Frontal cortex (tissue), 4 donors: ENCODE measurements around the gene FRMPD2. TPM values are rescaled to one million over a fixed set of nuclear protein-coding genes. Genes with fewer than 3 reads are reported as not detected.
"Not testable (repeated sequence)": the region's sequence is repeated elsewhere in the genome, so short reads cannot be mapped to it uniquely, and the experiment has no call there.

ENCODE experiments used
- DNase-seq, 2 donors: peaks; one replicate each; pipeline ENCODE4 v3.0.0; 2012; ENCODE audit warnings: low spot score in 2 of 2
- FAIRE-seq: peaks from 2 replicates; lab custom pipeline; 2012; peaks lifted over from hg19 to GRCh38; lab: Jason Lieb, UNC
- total RNA-seq: library from RNA; depleted of rRNA; stranded (reverse); fragments of >200 nt; gene quantifications from one replicate; pipeline ENCODE4 v1.2.3, GENCODE V29; 2014
- donor health status: control.
- donor health status: control.
- donor health status: control.

The FRMPD2 gene
- total RNA-seq, 1 donor from 2014 or later: 3.3 TPM

DNA sequence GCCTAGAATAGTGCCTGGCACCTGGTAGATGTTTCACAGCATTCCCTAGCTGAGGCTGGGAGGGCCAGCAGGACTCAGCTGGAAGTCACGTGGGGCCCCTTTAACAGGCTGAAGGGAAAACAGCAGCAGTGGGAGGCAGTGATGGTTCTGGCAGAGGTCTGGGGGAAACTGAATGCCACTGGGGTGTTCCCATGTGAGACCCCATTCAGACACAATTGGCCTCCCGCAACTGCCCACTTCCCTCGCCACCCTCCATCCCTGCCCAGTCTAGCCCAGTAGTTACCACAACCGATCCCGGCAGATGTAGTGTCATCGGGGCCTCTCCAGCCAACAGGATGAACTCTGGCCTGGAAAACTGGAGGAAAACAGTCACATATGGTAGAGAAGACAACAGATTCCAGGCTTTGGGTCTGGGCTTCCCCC is 38.3 kb downstream of the FRMPD2 start:
- no peak for FAIRE-seq
- DNase-seq: no peak

DNA sequence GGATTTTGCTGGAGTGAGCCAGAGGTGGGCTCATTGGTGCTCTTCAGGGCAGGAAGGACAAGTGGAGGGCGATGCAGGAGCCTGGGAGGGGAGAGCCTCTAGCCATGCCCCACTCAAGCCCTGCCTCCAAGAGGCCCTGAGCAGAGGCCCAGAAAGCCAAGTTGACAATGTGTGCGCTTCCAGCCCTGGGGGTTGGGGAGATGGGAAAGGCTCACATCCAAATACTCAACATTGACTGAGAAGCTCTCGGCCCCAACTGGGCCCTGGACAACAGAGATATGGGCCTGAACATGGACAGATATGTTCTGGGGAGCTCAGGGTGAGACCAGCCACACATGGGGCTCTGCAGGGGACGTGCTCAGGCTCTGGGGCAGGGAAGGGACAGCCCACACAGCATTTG is 39.0 kb downstream of the FRMPD2 start:
- no peak for FAIRE-seq
- DNase-seq: no peak

DNA sequence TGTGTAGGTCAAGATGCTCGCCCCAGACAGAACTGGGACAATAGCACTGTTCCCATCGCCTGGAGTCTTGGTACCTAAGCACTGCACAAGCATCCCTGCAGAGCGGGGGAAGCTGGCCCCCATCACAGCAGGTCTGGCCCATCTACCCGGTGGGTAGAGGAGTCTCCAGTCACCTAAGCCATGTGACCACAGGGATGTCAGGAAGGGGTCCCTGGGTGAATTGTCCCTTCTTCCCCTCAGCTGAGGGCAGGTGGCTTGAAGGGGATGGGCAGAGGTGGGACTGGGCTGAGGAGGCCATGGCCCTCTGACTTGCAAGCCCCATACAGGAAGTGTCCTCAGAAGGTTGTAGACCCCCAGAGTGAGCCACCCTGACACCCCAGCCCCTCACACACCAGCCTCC is 39.7 kb downstream of the FRMPD2 start:
- FAIRE-seq (no peak), DNase-seq (no peak)

DNA sequence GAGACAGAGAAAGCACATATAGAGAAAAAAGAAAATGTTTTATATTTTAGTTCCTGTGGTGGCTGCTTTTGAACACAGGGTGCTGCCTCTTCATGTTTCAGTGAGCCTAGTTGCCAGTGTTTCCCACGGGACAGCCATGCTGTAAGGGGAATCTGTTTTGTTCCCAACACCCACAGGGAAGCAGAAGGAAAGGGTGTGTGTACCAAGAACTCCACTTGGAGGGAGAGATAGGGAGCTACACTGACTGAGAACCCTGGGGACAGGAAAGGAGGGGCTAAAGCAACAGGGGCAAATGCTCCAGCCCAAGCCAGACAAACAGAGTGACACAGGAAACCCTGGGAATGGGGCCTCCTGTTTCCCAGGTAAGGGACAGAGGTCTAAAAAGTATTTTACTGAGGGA is 40.2 kb downstream of the FRMPD2 start:
- no peak for DNase-seq
- FAIRE-seq: no peak

DNA sequence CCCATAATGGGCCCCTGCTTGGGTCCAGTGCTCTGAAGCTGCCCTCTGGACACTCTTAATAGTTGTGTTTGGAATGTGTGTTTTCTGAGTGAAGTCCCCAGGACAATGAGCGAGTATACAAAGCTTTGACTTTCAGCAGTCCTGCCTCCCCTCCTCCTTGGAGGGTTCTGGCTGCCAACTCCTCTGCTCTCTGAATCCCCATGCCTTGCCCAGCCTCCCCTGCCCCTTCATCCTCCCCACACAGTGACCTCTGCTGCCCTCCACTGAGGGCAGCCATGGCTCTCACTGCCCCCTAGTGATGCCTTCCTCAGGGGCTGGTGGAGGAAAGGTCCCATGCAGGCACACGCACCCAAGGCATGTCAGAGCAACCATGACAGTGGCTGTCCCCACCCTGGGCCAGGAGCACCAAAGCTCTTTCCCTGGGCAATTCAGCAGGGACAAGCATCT is 40.9 kb downstream of the FRMPD2 start:
- DNase-seq (no peak), FAIRE-seq (no peak)

DNA sequence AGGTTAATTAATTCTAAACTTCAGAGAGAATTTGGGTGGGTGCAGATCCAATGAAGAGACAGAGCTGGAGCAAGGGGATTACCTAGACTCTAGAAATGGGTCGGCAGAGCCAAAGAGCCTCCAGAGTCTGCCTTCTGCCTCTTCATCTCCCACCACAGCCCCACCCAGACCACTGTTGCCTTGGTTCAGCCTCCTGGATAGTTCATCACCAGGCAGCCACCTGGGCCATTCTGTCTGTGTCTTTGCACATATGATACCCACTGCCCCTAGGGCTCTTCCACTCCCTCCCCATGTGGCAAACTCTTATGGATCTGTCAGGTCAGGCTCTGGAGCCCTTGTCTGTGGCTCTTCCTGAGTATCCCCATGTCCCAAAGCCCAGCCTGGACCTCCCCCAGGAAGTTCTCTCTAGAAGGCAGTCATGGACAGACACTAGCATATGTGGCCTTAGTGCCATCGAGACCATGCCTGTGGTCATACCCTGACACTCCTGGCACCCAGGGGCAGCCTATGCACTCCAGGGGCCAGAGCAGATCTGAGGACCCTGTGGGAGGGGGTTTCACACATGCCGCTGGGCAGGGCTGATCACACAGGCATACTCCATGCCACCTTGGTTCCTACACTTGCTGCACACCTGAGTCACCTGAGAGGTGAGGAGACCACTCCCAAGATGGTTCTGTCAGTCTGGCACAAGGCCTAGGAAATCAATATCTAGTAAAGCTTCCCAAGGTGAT is 41.6 kb downstream of the FRMPD2 start:
- DNase-seq (no peak), FAIRE-seq (no peak)

DNA sequence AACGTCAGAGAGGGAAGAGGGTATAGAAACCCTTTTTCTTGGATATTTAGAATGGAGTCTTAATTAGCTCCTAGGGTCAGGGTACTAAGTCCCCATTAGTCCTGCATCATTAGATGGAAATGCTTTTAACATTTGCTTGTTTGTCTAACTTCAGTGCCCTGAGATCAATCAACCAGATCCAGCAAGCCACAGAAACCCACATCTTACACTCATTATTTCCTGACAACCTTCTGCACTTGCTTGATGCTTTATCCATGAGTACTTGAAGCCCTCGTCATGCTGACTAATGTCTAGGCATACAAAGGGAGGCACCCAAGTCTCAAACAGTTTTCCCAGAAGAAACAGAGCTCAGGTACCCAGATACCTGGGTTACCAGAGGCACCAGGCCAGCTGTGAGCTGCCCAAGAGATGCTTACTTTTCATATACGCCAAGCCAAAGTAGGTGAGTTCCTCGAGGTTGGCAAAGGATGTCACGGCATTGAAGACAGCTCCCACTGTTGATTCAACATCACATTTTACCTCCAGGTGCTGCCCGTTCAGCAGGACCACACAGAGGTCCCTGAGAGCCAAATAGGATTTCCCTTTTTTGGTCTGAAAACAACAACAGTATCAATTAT is 42.7 kb downstream of the FRMPD2 start:
- no peak for FAIRE-seq
- DNase-seq: no peak

DNA sequence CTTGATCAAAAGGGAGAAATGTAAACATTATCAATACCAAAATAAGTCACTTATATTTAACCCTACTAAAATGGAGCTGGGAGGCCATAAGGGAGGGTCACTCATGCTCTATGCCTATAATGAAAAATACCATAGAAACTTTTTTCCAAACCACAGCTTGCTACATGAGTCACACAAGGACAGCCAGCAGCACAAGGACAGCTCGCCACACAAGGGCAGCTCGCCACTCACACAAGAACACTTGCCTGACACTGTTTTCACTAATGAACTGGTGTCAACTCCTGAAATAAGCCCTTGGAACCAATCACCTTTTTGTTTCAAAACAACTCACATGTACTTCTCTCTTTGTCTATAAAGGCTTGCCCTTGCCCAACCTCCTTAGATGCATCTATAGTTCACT is 43.3 kb downstream of the FRMPD2 start:
- no peak for FAIRE-seq

DNA sequence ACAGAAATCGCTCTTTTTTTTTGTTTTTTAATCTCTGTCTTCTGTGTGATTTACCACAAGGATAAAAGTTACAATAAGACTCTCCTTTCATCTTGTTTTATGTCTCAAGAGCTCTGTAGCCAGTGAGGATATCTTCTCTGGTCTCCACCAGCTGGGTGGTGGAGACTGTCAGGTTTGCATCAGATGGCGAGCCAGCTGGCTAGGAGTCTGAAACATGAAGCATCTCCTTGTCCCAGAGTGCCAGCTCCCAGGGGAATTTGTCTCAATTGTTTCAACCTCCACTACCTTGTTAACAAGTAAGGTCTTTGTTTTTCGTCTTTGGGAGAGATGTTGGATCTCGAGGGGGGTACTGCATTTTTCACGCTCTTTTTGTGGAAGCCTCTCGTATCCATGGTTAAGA is 47.3 kb downstream of the FRMPD2 start:
- no peak for DNase-seq
- FAIRE-seq: no peak

More for the DNA sequence above, 43.3 kb downstream of the FRMPD2 start:
- DNase-seq: no peak

DNA sequence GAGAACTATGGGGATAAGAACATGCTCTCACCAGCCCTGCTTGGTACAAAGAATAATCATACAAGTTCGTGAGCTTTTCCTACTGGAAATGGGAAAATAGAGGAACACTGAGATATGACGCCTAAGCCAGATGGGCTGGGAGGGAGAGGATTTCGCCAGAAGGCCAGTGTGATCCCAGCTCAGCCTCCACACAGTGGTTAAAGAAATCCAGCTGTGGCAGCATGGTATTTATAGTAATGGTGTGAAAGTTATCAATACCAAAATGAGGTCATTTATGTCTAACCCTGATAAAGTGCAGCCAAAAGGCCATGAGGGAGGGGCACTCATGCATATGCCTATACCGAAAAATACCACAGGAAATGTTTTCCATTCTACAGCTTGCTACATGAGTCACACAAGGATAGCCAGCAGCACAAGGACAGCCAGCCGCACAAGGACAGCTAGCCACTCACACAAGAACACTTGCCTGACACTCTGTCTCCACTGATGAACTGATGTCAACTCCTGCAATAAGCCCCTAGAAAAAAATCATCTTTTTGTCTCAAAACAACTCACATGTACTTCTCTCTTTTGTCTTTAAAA is 49.4 kb downstream of the FRMPD2 start:
- DNase-seq (no peak), FAIRE-seq (no peak)

DNA sequence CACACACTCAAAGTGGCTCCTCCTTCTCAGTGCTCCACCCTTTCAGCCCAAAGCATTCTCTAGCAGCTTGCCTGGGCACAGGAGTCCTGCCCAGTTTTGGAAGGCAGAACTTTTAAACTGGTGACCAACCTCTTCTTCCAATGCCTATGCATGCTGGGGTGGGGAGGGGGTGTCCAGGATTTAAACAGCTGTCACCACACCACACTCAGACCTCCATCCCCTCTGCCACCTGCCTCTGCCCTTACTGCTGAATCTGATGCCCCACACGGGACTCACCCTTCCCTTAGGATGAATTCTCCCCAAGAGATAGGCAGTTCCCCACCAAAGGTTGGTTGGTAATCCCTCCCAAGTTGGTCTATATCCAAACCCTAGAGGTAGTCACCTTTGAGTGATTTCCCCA is 50.2 kb downstream of the FRMPD2 start:
- FAIRE-seq (no peak), DNase-seq (no peak)

DNA sequence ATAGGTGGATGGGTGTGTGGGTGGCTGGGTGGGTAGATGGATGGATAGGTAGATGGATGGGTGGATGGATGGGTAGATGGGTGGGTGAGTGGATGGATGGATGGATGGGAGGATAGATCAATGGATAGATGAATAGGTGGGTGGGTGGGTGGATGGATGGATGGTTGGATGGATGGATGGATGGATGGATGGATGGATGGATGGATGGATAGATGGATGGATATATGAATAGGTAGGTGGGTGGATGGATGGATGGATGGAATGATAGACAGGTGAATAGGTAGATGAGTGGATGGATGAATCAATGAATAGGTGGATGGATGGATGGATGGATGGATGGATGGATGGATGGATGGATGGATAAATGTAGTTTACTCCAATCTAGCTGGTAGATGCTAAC is 52.7 kb downstream of the FRMPD2 start:
- no peak for FAIRE-seq

DNA sequence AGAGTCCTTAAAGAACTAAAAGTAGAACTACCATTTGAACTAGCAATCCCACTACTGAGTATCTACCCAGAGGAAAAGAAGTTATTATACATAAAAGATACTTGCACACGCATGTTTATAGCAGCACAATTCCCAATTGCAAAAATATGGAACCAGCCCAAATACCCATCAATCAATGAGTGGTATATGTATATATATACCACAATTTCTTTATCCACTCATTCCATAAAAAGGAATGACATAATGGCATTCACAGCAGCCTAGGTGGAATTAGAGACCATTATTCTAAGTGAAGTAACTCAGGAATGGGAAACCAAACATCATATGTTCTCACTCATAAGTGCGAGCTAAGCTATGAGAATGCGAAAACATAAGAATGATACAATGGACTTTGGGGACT is 53.5 kb downstream of the FRMPD2 start:
- DNase-seq, FAIRE-seq: not testable (repeated sequence)

More for the DNA sequence above, 52.7 kb downstream of the FRMPD2 start:
- no peak for DNase-seq

DNA sequence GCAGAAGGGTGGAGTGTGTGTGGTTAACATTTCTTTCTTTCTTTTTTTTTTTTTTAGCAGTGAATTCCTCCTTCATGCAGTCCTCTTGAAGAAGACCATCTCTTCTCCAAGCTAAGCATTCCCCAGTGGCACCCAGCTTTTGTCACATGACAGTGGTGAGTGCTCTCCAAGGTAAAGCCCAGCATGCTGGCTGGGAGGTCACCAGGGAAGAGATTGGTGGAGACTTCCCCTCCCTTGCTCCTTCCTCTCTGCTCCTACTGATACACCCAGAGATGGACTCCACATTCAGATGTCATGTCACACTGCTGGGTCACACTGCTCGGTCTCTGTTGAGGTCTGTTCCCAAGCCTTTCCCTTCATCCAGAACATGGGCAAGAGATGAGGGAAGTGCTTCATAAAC is 55.3 kb downstream of the FRMPD2 start:
- FAIRE-seq: no peak

DNA sequence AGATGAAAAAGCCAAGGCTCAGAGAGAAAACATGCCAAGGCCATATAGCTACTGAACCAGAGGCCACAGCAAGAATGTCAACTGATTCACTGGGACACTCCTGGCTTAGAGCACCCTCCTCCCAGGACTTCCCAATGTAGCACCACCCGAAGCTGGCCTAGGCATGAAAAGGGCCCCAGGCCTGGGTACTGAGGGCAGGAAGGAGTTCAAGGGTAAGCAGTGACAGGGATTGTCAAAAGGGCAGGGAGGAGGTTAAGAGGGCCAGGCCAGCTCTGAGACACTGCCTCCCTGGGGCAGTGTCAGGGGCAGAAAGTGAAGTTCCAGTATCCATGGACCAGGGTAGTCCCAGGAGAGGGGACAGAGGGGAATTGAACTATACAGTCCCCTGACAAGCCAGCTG is 57.8 kb downstream of the FRMPD2 start:
- DNase-seq (no peak), FAIRE-seq (no peak)

More for the DNA sequence above, 55.3 kb downstream of the FRMPD2 start:
- no peak for DNase-seq

DNA sequence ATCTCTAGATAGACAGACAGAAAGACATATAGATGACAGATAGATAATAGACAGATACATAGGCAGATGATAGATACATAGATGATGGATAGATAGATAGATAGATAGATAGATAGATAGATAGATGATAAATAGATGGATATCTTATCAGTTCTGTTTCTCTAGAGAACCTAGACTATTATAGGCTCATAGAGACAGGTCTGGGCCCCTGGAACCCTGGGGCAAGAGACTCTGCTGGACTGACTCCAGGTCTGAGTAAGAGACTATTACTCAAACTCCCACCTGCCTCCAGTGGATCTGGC is 58.3 kb downstream of the FRMPD2 start:
- DNase-seq (no peak), FAIRE-seq (no peak)

DNA sequence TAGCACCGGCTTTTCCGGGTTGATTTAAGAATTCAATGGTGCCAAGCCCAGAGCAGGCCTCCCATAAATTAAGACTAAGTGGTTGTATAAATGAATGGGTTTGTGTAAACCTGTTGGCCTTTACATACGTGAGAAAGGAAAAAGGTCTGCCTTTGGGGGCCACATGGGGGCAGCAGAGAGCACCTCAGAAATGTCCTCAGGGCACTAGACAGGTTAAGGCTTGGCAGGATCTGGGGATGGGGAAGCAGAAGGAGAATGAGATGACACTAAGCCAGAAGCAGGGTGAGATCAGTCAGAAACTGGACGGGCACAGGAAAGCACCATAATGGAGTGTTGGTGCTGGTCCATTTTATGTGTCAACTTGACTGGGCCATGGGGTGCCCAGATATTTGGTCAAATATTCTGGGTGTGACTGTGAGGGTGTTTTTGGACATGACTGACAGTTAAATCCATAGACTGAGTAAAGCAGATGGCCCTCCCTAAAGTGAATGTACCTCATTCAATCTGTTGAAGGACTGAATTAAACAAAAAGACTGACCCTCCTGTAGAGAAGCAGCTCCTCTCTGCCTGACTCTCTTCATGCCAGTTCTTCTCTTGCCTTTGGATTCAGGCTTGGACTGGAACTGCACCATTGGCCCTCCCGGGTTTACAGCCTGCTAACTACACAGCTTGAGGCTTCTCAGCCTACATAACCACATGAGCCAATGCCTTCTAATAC is 58.9 kb downstream of the FRMPD2 start:
- FAIRE-seq: no peak
- DNase-seq: no peak

DNA sequence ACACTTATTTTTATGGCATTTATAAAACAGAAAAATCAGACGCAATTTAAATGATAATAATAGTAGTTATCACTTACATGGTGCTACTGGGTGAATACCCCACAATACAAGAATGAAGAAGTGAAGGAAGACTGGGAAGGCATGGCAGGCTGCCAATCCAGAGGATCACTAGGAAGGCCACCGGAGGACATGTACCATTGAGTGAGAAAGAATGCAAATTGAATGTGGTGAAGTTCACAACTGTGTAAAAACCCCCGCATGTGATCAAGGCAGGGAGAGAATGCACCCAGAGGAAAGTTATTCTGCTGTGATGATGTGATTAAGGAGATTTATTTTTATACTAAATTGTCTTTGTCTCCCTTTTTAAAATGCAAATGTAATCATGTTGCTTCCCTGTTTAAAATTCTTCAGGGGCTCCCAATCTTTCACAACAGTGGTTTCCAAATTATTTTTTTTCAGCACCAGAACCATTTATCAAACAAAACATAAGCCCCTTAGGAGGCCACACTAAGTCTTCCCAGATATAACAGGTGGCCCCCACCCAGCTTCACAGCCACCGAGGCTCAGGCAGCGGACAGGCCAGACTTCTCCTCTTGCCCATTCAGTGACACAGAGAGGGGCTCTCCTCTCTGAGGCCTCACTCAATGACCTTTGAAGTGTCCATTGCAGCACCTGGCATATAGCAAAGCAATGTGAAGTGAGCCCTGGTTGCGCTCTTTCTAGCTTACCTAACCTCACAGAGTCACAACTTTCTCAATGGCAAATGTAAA is 59.6 kb downstream of the FRMPD2 start:
- no peak for DNase-seq
- no peak for FAIRE-seq

DNA sequence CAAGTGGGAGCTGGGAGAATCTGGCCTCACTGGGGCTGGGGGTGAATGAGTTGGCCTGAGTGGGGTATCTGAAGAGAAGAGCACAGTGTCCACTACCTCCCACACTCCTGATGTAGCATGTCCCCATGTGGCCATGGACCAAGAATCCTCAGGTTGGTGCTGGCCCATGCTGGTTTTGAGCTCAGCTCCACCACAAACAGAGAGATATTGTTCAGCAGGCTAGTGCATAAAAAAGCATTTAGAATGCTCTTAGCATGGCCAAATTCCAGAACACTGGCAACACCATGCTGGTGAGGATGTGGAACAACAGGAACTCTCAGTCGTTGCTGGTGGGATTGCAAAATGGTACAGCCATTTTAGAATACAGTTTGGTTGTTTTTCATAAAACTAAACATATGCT is 61.4 kb downstream of the FRMPD2 start:
- DNase-seq: no peak
- no peak for FAIRE-seq

DNA sequence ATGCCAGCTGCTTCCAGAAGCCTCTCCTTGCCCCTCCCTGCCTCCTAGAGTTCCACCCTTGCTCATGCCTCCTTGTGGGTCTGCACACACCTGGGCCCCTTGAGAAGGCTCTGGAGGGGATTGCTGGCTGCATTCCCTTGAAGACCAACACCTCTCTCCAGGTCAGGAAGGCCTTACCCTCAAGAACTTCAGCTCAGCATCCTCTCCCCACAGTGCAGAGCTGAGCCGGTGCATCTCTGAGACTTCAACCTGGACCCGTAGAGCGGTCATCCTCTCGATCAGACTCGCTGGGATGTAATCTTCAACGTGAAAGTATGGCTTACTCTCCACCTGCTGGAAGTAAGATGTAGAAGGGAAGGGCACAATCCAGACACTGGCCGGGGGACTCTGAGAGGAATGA is 62.7 kb downstream of the FRMPD2 start:
- FAIRE-seq (no peak), DNase-seq (no peak)
